Nephron (organoid): ENCODE results near the gene HPRT1.

Experiments used
- H3K27ac Mint-ChIP-seq, 3 experiments: 2 replicates each; pipeline ENCODE4 v1.8.0; 2020; ENCODE audit warnings: mixed read lengths in 3 of 3, mild to moderate bottlenecking in 2 of 3, moderate library complexity in 1 of 3
- H3K27me3 Mint-ChIP-seq: 2 replicates; pipeline ENCODE4 v1.8.0; 2021; ENCODE audit warnings: low read depth, mild to moderate bottlenecking, moderate library complexity, mixed read lengths
- H3K36me3 Mint-ChIP-seq: 2 replicates; pipeline ENCODE4 v1.8.0; 2020; ENCODE audit warnings: low read depth, mixed read lengths
- H3K4me1 Mint-ChIP-seq: 2 replicates; pipeline ENCODE4 v1.8.0; 2020; ENCODE audit warnings: mixed read lengths
- H3K4me3 Mint-ChIP-seq, 3 experiments: 2 replicates each; pipeline ENCODE4 v1.8.0; 2020; ENCODE audit warnings: mild to moderate bottlenecking in 3 of 3, mixed read lengths in 3 of 3, moderate library complexity in 2 of 3
- H3K9me3 Mint-ChIP-seq: 2 replicates; pipeline ENCODE4 v1.8.0; 2020; ENCODE audit warnings: mixed read lengths
- TF ChIP-seq, protein P1 (sequence below), 3 experiments: fragments of 200-600 bp; sonication (generic); IDR thresholded peaks; one replicate each; pipeline ENCODE4 v1.5.0; 2021; ENCODE audit warnings: antibody characterized with exemption in 3 of 3; ENCODE audit not compliant: unreplicated experiment in 3 of 3

Gene HPRT1

DNA sequence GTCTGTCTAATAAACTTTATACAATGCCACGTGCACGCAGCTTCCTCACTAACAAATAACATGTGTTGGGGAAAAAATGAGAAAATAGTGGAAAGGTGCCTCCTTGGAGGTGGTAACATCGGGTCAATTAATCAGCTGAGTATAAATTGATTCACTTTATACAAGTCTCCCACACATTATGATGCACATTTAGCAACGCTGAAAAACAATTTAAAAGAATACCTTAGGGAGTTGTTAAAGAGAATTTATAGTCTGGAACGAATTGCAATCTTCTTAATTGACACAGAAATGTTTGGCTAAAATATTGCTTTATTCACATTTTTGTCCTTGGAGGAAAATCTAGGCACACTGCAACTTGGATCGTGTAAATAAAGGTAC lies 84.2 kb downstream of the HPRT1 start:
- peaks cover 8% of the 10 kb centered on the region for H3K9me3 Mint-ChIP-seq
- peaks cover 3% of the 10 kb centered on the region for H3K27me3 Mint-ChIP-seq
- TF ChIP-seq, protein P1, sequence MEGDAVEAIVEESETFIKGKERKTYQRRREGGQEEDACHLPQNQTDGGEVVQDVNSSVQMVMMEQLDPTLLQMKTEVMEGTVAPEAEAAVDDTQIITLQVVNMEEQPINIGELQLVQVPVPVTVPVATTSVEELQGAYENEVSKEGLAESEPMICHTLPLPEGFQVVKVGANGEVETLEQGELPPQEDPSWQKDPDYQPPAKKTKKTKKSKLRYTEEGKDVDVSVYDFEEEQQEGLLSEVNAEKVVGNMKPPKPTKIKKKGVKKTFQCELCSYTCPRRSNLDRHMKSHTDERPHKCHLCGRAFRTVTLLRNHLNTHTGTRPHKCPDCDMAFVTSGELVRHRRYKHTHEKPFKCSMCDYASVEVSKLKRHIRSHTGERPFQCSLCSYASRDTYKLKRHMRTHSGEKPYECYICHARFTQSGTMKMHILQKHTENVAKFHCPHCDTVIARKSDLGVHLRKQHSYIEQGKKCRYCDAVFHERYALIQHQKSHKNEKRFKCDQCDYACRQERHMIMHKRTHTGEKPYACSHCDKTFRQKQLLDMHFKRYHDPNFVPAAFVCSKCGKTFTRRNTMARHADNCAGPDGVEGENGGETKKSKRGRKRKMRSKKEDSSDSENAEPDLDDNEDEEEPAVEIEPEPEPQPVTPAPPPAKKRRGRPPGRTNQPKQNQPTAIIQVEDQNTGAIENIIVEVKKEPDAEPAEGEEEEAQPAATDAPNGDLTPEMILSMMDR (IDR thresholded peaks at IDR 0.05; ENCODE audit: unreplicated experiment in 3 of 3), result no peak
- H3K4me1 Mint-ChIP-seq, result peaks cover 37% of the 10 kb centered on the region
- peak overlapping the region; percentile 90 to 98 (median 96) for H3K27ac Mint-ChIP-seq
- H3K36me3 Mint-ChIP-seq, result peaks cover 38% of the 10 kb centered on the region
- peak overlapping the region; percentile 78 to 84 (median 81) for H3K4me3 Mint-ChIP-seq

DNA sequence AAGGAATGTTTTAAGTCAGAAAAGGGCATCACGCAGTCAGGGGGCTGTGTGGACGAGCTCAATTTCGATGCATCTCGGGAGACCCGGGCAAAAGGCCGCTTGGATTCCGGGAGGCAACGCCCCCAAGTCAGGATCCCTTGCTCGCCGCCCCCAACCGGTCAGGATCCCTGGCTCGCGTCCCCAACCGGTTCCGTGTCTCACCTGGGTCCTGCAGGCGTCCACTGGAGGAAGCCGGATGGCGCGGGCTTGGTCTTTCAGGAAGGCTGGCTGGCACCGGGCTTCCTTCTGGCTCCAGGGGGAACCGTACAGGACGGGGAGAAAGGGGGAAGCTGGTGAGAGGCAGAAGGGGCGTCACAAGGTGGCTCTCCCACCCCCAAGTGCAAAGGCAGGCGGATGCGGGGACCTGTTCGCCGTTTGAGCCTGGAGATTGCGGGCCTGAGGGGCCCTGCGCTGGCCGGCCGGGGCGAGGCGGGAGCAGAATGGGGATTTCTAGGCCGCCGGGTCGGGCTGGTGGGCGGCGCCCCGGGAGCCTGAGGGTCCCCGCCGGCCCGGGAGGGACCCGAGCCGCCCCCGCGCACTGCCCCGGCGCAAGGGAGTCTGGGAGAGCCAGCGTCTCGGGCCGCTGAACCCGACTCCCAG lies 84.7 kb downstream of the HPRT1 start:
- TF ChIP-seq, protein P1 (IDR thresholded peaks at IDR 0.05; ENCODE audit: unreplicated experiment in 3 of 3), result no peak
- peaks cover 8% of the 10 kb centered on the region for H3K9me3 Mint-ChIP-seq
- peak overlapping the region; percentile 92 to 98 (median 96) for H3K27ac Mint-ChIP-seq
- peaks cover 37% of the 10 kb centered on the region for H3K4me1 Mint-ChIP-seq
- H3K4me3 Mint-ChIP-seq, result peak overlapping the region; percentile 88 to 97 (median 95)
- peaks cover 3% of the 10 kb centered on the region for H3K27me3 Mint-ChIP-seq
- H3K36me3 Mint-ChIP-seq, result peaks cover 38% of the 10 kb centered on the region

DNA sequence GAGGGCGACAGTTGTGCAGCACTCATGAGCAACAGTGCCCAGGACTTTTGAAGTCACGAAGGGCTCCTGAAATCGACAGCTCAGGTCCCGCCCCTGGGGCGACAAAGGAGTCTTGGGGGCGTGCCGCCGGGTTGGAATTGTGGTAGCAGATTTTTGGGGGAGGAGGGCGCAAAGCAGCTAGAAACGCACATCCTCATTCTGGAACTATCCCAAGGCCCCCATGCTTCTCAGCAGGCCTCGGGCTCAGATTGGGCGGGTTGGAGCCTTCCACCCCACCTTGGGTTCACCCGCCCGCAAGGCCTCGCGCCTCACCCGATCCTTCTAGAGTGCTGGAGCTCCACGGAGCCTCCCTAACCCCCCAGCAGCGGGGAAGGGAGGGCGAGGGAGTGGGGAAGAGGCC lies 85.5 kb downstream of the HPRT1 start:
- Mint-ChIP-seq H3K4me1 (peaks cover 33% of the 10 kb centered on the region), H3K4me3 (peak overlapping the region; percentile 88 to 97 (median 95)), H3K27ac (peak overlapping the region; percentile 92 to 98 (median 96)), H3K27me3 (peaks cover 3% of the 10 kb centered on the region), H3K9me3 (peaks cover 11% of the 10 kb centered on the region), H3K36me3 (peaks cover 38% of the 10 kb centered on the region)
- TF ChIP-seq, protein P1 (IDR thresholded peaks at IDR 0.05; ENCODE audit: unreplicated experiment in 3 of 3), result no peak

DNA sequence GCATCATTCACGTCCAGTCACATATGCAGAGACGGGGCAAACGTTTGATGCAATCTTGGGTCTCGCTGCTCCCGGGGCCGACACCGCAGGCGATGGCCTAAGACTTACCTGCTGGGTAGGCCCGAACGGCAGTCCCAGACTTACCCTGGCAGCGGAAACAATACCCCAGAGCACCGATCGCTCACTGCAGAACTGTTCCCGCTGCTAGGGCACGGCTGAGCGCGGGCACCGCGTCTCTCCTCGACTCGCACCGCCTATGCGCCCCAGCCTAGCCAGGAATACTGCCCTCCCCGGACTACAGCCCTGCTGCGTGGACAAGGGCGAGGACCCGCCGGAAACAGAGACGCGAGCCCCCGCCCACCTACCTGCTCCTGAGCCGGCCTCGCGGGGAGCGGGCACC lies 86.2 kb downstream of the HPRT1 start:
- Mint-ChIP-seq H3K27me3 (peaks cover 3% of the 10 kb centered on the region), H3K36me3 (peaks cover 38% of the 10 kb centered on the region), H3K4me3 (peak overlapping the region; percentile 88 to 97 (median 95)), H3K9me3 (peaks cover 11% of the 10 kb centered on the region), H3K27ac (peak overlapping the region; percentile 92 to 98 (median 96)), H3K4me1 (peaks cover 29% of the 10 kb centered on the region)
- TF ChIP-seq, protein P1 (IDR thresholded peaks at IDR 0.05; ENCODE audit: unreplicated experiment in 3 of 3), result no peak

DNA sequence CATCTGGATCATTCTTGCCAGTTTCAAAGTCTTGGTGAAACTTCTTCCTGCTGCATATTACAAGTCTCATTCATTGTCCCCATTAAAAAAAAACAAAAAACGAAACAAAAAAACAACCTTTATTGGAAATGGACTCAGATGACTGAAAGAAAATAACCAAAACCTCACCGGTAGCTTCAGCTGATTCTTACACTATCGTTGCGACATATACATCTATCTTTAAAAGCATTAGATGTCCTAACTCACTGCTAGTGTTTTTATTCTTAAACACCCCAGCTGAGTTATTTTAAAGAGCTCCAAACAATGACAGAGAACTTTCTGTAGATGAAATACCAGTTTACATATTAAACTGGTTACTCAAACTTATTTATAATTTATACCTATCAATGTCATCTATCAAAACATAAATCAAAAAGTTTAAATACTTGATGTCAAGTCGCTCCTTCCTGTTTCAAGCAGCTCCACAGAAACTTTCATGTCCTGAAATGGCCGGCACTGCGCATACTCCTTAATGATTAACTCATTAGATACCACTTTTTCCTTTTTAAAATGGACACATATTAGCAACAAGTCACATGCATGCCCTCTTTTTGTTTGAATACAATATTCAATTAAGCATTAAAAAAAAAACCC lies 87.2 kb downstream of the HPRT1 start:
- H3K27me3 Mint-ChIP-seq, result peaks cover 3% of the 10 kb centered on the region
- H3K9me3 Mint-ChIP-seq, result peaks cover 11% of the 10 kb centered on the region
- H3K4me1 Mint-ChIP-seq, result peaks cover 30% of the 10 kb centered on the region
- TF ChIP-seq, protein P1 (IDR thresholded peaks at IDR 0.05; ENCODE audit: unreplicated experiment in 3 of 3), result no peak
- H3K27ac Mint-ChIP-seq, result peak overlapping the region; percentile 96 to 99 (median 98)
- H3K36me3 Mint-ChIP-seq, result peaks cover 38% of the 10 kb centered on the region
- peak overlapping the region; percentile 88 to 97 (median 95) for H3K4me3 Mint-ChIP-seq
